Measurements from ENCODE around the gene ARHGEF7.

Gene ARHGEF7

GRCh38 chr13:111303559-111303958 lies 188.4 kb downstream of the ARHGEF7 start:
- DNase-seq (ENCODE audit: low read depth, low spot score), result no peak

GRCh38 chr13:111304041-111304544 lies 189.0 kb downstream of the ARHGEF7 start:
- no peak for DNase-seq (ENCODE audit: low read depth, low spot score)

- DNase-seq (ENCODE audit: low read depth, low spot score), result no peak
These were observed 189.6 kb downstream of the ARHGEF7 start for GRCh38 chr13:111304603-111305289.

- DNase-seq (ENCODE audit: low read depth, low spot score), result no peak
These were observed 198.0 kb downstream of the ARHGEF7 start for GRCh38 chr13:111312944-111313590.

GRCh38 chr13:111313911-111314425 lies 198.9 kb downstream of the ARHGEF7 start:
- DNase-seq (ENCODE audit: low read depth, low spot score), result no peak

- no peak for DNase-seq (ENCODE audit: low read depth, low spot score)
These were observed 199.7 kb downstream of the ARHGEF7 start for GRCh38 chr13:111314852-111315251.

- DNase-seq (ENCODE audit: low read depth, low spot score), result no peak
These were observed 200.4 kb downstream of the ARHGEF7 start for GRCh38 chr13:111315347-111315995.

- DNase-seq (ENCODE audit: low read depth, low spot score), result no peak
These were observed 201.1 kb downstream of the ARHGEF7 start for GRCh38 chr13:111316161-111316730.

GRCh38 chr13:111317042-111317550 lies 202.0 kb downstream of the ARHGEF7 start:
- DNase-seq (ENCODE audit: low read depth, low spot score), result no peak

GRCh38 chr13:111317571-111318345 lies 202.6 kb downstream of the ARHGEF7 start:
- DNase-seq (ENCODE audit: low read depth, low spot score), result no peak

- no peak for DNase-seq (ENCODE audit: low read depth, low spot score)
These were observed 203.3 kb downstream of the ARHGEF7 start for GRCh38 chr13:111318386-111318785.

GRCh38 chr13:111319521-111319920 lies 204.4 kb downstream of the ARHGEF7 start:
- DNase-seq (ENCODE audit: low read depth, low spot score), result no peak

GRCh38 chr13:111319998-111320911 lies 205.1 kb downstream of the ARHGEF7 start, which contains the start of gene TEX29:
TEX29 (plus strand) TSS chr13:111320642; CDS start chr13:111320891, 249 bp downstream.
- DNase-seq (ENCODE audit: low read depth, low spot score), result no peak

- DNase-seq (ENCODE audit: low read depth, low spot score), result no peak
These were observed 207.1 kb downstream of the ARHGEF7 start for GRCh38 chr13:111322001-111322915.

- DNase-seq (ENCODE audit: low read depth, low spot score), result no peak
These were observed 207.8 kb downstream of the ARHGEF7 start for GRCh38 chr13:111322916-111323331.

GRCh38 chr13:111323549-111323948 lies 208.4 kb downstream of the ARHGEF7 start:
- no peak for DNase-seq (ENCODE audit: low read depth, low spot score)

- DNase-seq (ENCODE audit: low read depth, low spot score), result no peak
These were observed 209.0 kb downstream of the ARHGEF7 start for GRCh38 chr13:111323950-111324651.

GRCh38 chr13:111324736-111325135 lies 209.6 kb downstream of the ARHGEF7 start:
- no peak for DNase-seq (ENCODE audit: low read depth, low spot score)

Data from activated CD4-positive, CD25-positive, alpha-beta regulatory T cell treated with anti-CD3 and anti-CD28 coated beads, Interleukin-2, amount 50 U/mL, for 16 hours (primary cell).